HCT116 (cell line): Measurements from ENCODE around the gene IL17RA.

Experiments used
- CEBPB ChIP-seq: IDR thresholded peaks from 2 replicates; pipeline ENCODE4 v1.6.1; 2012; ENCODE audit warnings: low read depth
- CTCF ChIP-seq, 3 experiments: fragments of 200-600 bp in 1 of 3; sonication (generic) in 1 of 3; IDR thresholded peaks in 2 of 3; conservative IDR thresholded peaks in 1 of 3; 2 replicates each; pipeline ENCODE4 v1.5.1; 2012 to 2017; ENCODE audit warnings: low read depth in 2 of 3, low read length in 2 of 3, antibody characterized with exemption in 1 of 3, borderline replicate concordance in 1 of 3, control low read depth in 1 of 3, mild to moderate bottlenecking in 1 of 3, mixed read lengths in 1 of 3, mixed run types in 1 of 3, moderate library complexity in 1 of 3; ENCODE audit not compliant: insufficient read depth in 1 of 3
- FOSL1 ChIP-seq: IDR thresholded peaks from 2 replicates; pipeline ENCODE4 v1.6.1; 2012; ENCODE audit warnings: low read depth
- MAX ChIP-seq: IDR thresholded peaks from 2 replicates; pipeline ENCODE4 v1.6.1; 2012
- ZFX ChIP-seq: fragments of 450-650 bp; IDR thresholded peaks from 2 replicates; pipeline ENCODE4 v1.6.1; 2017

- TF ChIP-seq CEBPB = no peak
- no peak for TF ChIP-seq CTCF (IDR thresholded peaks at IDR 0.05 in 2 of 3, conservative IDR thresholded peaks at IDR 0.05 in 1 of 3; ENCODE audit: borderline replicate concordance in 1 of 3, insufficient read depth in 1 of 3, low read depth in 2 of 3, low read length in 2 of 3)
- TF ChIP-seq ZFX = no peak
- TF ChIP-seq MAX = no peak
- no peak for TF ChIP-seq FOSL1
Observed at GRCh38 chr22:17107547-17107810, 22.7 kb downstream of the IL17RA start.
